ENCODE data around the gene NRXN3.

GRCh38 chr14:78152201-78153063, 17.7 kb upstream of the NRXN3 start:
- TF ChIP-seq, protein P1, sequence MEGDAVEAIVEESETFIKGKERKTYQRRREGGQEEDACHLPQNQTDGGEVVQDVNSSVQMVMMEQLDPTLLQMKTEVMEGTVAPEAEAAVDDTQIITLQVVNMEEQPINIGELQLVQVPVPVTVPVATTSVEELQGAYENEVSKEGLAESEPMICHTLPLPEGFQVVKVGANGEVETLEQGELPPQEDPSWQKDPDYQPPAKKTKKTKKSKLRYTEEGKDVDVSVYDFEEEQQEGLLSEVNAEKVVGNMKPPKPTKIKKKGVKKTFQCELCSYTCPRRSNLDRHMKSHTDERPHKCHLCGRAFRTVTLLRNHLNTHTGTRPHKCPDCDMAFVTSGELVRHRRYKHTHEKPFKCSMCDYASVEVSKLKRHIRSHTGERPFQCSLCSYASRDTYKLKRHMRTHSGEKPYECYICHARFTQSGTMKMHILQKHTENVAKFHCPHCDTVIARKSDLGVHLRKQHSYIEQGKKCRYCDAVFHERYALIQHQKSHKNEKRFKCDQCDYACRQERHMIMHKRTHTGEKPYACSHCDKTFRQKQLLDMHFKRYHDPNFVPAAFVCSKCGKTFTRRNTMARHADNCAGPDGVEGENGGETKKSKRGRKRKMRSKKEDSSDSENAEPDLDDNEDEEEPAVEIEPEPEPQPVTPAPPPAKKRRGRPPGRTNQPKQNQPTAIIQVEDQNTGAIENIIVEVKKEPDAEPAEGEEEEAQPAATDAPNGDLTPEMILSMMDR (IDR thresholded peaks at IDR 0.05; ENCODE audit: poor library complexity) = no peak
- TF ChIP-seq EZH2 (IDR thresholded peaks at IDR 0.05; ENCODE audit: borderline replicate concordance) = no peak
